Smooth muscle cell of trachea (primary cell): ENCODE results near the gene ARHGAP35. TPM values are rescaled to one million over a fixed set of nuclear protein-coding genes. Genes with fewer than 3 reads are reported as not detected.

Experiments used
- total RNA-seq: library from RNA; depleted of rRNA; stranded (reverse); fragments of >200 nt; gene quantifications from 2 replicates; pipeline ENCODE4 v1.2.1, GENCODE V29; 2014

ARHGAP35 gene
- 44.7 and 49.3 TPM in 2 replicates for total RNA-seq

DNA sequence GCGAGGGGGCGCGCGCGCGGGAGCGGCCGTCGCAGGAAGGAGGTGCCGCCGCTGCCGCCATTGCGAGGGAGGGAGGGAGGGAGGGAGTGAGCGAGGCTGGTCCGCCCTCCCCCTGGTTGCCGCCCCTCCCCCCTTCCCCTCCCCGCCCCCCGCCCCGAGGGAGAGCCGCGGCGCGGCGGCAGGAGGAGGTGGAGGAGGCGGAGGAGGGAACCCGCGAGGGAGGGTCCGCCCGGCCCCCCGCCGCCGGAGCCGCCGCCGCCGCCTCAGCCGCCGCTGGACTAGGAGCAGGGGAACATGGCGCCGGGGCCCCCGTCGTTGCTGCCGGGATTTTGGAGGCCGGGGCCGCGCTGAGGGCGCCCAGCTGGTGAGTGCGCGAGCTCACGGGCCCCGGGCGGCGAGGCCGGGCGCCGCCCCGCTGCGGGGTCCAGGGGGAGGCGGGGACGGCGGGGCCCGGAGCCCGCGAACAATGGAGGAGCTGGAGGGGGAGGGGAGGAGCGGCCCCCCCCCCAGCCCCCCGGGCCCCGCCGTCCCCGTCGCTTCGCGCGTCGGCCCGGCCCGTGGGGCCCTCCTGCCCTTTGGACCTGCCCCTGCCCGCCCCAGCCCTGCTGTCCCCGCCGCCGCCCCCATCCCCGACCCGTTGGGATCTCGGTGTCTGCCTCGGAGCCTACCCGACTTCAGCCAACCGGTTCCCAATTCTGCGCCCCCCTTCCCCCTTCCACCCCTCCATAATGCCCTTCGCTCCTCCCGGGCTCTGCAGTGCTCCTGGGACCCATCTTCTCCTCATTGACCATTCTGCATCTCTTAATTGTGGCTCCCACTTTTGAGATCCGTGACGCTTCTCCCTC, at the start of gene ARHGAP35:
TSS of gene ARHGAP35 (plus strand) at position 152 of the 845 bp plus-strand sequence. CDS start 57,679 bp downstream, outside the sequence.

DNA sequence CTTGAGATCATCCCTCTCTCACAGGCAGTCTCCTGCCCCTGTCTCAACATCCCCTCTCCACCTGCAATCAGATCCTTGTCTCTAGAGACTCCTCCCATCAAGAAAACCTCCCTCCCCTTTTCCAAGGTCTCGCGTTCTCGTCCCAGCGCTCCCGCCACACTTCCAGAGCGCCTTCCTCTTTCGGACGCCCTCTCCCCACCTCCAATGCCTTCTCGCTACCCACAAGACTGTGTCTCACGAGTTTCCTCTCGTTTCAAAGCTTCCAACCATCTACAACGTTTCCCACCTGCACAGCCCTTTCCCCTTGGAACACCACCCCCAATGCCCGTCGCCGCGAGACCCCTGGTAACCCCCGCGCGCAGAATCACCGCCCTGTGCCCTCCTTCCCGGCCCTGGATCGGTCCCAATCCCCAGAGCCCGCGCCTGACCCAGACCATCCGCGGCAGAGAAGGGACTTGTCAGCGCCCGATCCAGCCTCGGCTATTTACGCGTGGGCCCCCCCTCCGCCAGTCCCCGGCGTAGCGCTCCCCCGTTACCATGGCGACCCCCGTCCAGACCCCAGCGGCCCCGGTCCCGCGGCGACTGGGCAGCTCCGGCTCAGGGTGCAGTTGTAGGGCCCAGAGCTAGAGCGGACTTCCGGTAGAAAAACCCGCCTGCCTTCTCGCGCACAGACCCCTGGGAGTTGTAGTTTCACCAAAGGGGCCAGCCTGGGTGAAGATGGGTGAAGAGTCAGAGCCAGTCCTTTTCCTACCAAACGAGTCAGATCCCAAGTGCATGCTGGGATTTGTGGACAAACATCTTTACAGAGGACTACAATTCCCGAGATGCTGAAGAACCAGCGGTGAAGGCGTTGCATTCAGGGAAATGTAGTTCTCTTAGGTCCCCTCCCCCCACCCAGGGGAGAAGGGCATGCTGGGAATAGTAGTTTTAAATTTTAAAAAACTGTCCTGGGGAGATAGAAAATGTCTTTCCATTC, 10.3 kb upstream of the ARHGAP35 start, which contains the start of gene AP2S1:
TSS of gene AP2S1 (minus strand) at position 619 of the 976 bp plus-strand sequence. CDS start at position 539, 80 bp downstream.

Other genes with a start within 250 kb of the ARHGAP35 start
- gene PTGIR, start 235.9 kb upstream of the ARHGAP35 start, total RNA-seq: 2.9 and 6.8 TPM in 2 replicates
- gene GNG8, start 224.8 kb upstream of the ARHGAP35 start, total RNA-seq: not detected in 2 replicates
- 6.5 and 15.5 TPM in 2 replicates for gene DACT3, start 199.8 kb upstream of the ARHGAP35 start, total RNA-seq
- 17.4 and 23.0 TPM in 2 replicates for gene PRKD2, start 143.9 kb upstream of the ARHGAP35 start, total RNA-seq
- 19.2 and 29.4 TPM in 2 replicates for gene FKRP, start 114.9 kb upstream of the ARHGAP35 start, total RNA-seq
- gene STRN4, start 114.5 kb upstream of the ARHGAP35 start, total RNA-seq: 44.2 and 97.3 TPM in 2 replicates
- 126 and 275 TPM in 2 replicates for gene SLC1A5, start 72.4 kb upstream of the ARHGAP35 start, total RNA-seq
- 169 and 172 TPM in 2 replicates for gene AP2S1, start 10.2 kb upstream of the ARHGAP35 start, total RNA-seq
- gene NPAS1, start 158.8 kb downstream of the ARHGAP35 start, total RNA-seq: 0.83 TPM in 1 of 2 replicates, not detected in the other
- 12.7 and 38.3 TPM in 2 replicates for gene TMEM160, start 187.6 kb downstream of the ARHGAP35 start, total RNA-seq